GM13977 (cell line): Measurements from ENCODE around the gene PDCD2L.

Source experiments
- DNase-seq: peaks from one replicate; pipeline ENCODE4 v3.0.0; 2012; ENCODE audit warnings: low spot score
- CTCF ChIP-seq: IDR thresholded peaks from 2 replicates; pipeline ENCODE4 v1.5.1; 2012; ENCODE audit warnings: mild to moderate bottlenecking, control low read depth; ENCODE audit not compliant: insufficient read depth; ENCODE audit errors: extremely low read depth, missing control alignments
- in situ Hi-C: fragments of 300-500 bp; cut with MboI; formaldehyde crosslinking; loops from one replicate; pipeline ENCODE4 v1.12.0; 2022; ENCODE audit warnings: low sequenced_read_pairs, low pct_unique_long_range_greater_than_20kb, mixed read lengths, inconsistent platforms; ENCODE audit not compliant: unreplicated experiment

PDCD2L gene

GRCh38 chr19:34404109-34404909, at the start of gene PDCD2L:
Gene PDCD2L, plus strand, starts transcription at chr19:34404399. Its CDS starts 32 bp downstream, at chr19:34404431.
- in situ Hi-C loops, result no loop called here
- no peak for TF ChIP-seq CTCF
- DNase-seq, result peak; percentile 95

- no peak for TF ChIP-seq CTCF
- DNase-seq, result no peak
- in situ Hi-C loops, result no loop called here
Observed at GRCh38 chr19:34355201-34355600, 49.0 kb upstream of the PDCD2L start.

GRCh38 chr19:34356875-34357274, 47.3 kb upstream of the PDCD2L start:
- no peak for TF ChIP-seq CTCF
- in situ Hi-C loops, result no loop called here
- DNase-seq, result no peak

GRCh38 chr19:34357431-34357830, 46.8 kb upstream of the PDCD2L start:
- TF ChIP-seq CTCF, result no peak
- DNase-seq, result no peak
- in situ Hi-C loops, result no loop called here

- TF ChIP-seq CTCF, result peak; percentile 64
- in situ Hi-C loops, result no loop called here
- peak; percentile 99 for DNase-seq
Observed at GRCh38 chr19:34359140-34359953, 44.9 kb upstream of the PDCD2L start.

GRCh38 chr19:34359954-34360315, 44.3 kb upstream of the PDCD2L start:
- in situ Hi-C loops, result no loop called here
- no peak for TF ChIP-seq CTCF
- DNase-seq, result no peak
